Body of pancreas (tissue), 4 donors: Measurements from ENCODE around the gene MAPK13. TPM values are rescaled to one million over a fixed set of nuclear protein-coding genes. Genes with fewer than 3 reads are reported as not detected.
A peak's percentile ranks its signal among the peaks of the same experiment; 100 is the strongest.
"Not testable (repeated sequence)": the region's sequence is repeated elsewhere in the genome, so short reads cannot be mapped to it uniquely, and the experiment has no call there.

ENCODE experiments used
- ATAC-seq: fragments of 150-250 bp; one replicate; pipeline ENCODE4 v1.9.1; 2016
- DNase-seq, 4 donors: peaks; one replicate each; pipeline ENCODE4 v3.0.0-alpha.2; 2019
- H3K27ac ChIP-seq, 4 donors: fragments of 200-600 bp; sonication (generic); 1 replicate in 3 of 4; 2 replicates in 1 of 4; pipeline versions ENCODE4 v1.5.1 to v1.6.1; 2016 to 2019; ENCODE audit warnings: mild to moderate bottlenecking in 1 of 4, mixed read lengths in 1 of 4, moderate library complexity in 1 of 4
- H3K27me3 ChIP-seq, 2 donors: fragments of 200-600 bp; sonication (generic); one replicate each; pipeline ENCODE4 v1.6.0; 2016; ENCODE audit warnings: mild to moderate bottlenecking in 1 of 2
- H3K36me3 ChIP-seq, 2 donors: fragments of 200-600 bp; sonication (generic); replicated peaks in 1 of 2; 2 replicates each; pipeline ENCODE4 v1.5.1; 2016; ENCODE audit warnings: low read depth in 2 of 2; ENCODE audit not compliant: insufficient read depth in 1 of 2
- H3K4me1 ChIP-seq: fragments of 200-600 bp; sonication (generic); one replicate; pipeline ENCODE4 v1.6.0; 2016
- H3K4me3 ChIP-seq, 2 donors: fragments of 200-600 bp; sonication (generic); 1 replicate in 1 of 2; 2 replicates in 1 of 2; pipeline ENCODE4 v1.5.1; 2016 to 2019
- H3K9me3 ChIP-seq, 3 donors: fragments of 200-600 bp; sonication (generic); 1 replicate in 2 of 3; 2 replicates in 1 of 3; pipeline ENCODE4 v1.5.1; 2016
- CTCF ChIP-seq, 7 experiments: fragments of 450-650 bp in 4 of 7; fragments of 200-600 bp in 3 of 7; sonication (generic) in 3 of 7; IDR thresholded peaks; one replicate each; pipeline ENCODE4 v1.5.1; 2016 to 2019; ENCODE audit warnings: antibody characterized with exemption in 7 of 7
- POLR2A ChIP-seq, 3 donors: fragments of 450-650 bp; IDR thresholded peaks; one replicate each; pipeline ENCODE4 v1.6.1; 2016; ENCODE audit warnings: antibody characterized with exemption in 3 of 3, mild to moderate bottlenecking in 2 of 3
- WGBS, 2 donors: methylation state at CpG; one replicate each; pipeline ENCODE4 v1.1.5; 2017; 5-methylcytosine and 5-hydroxymethylcytosine counted together
- intact Hi-C: fragments of 100-400 bp; cut with DNase I; formaldehyde crosslinking; loops from one replicate; pipeline ENCODE4 v1.15.1; 2023
- total RNA-seq, 2 donors: library from RNA; depleted of rRNA; stranded (reverse); fragments of >200 nt; gene quantifications; one replicate each; pipeline ENCODE4 v1.1.0, GENCODE V29; 2016

MAPK13 gene
- total RNA-seq, 2 donors from 2014 or later: 32.2 to 37.9 TPM

DNA sequence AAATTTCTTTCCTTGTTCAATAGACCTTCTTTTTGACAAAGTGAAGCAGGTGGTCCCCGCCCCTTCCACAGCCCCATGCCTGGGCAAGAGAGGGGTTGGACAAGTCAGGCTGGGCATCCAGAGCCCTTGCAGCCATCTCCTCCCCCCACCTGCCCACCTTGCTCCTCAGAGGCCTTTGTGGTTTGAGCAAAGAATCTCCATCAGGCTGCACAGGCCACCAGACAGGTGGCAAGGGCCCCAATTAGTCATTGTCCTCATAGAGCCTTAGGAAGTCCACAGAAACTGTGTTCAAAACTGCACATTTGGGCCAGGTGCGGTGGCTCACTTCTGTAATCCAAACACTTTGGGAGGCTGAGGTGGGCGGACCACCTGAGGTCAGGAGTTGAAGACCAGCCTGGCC, 1.5 kb upstream of the MAPK13 start:
- intact Hi-C loops: loop anchor here (10.0 kb wide), 2 partner anchors 66 to 236 kb away; partner anchors contain the start of gene BRPF3
- Histone ChIP-seq H3K4me1 (peaks cover 34% of the 10 kb centered on the region), H3K9me3 (no peaks in the 10 kb centered on the region)

GRCh38 chr6:36129334-36129733, 979 bp upstream of the MAPK13 start:
- not testable (repeated sequence) for H3K4me3 ChIP-seq, H3K9me3 ChIP-seq, ATAC-seq, H3K27me3 ChIP-seq, H3K36me3 ChIP-seq, DNase-seq
- intact Hi-C loops: loop anchor here (10.0 kb wide), 2 partner anchors 65 to 235 kb away; partner anchors contain the start of gene BRPF3
- peak overlapping the region in 1 of 4 donors; percentile 92 for H3K27ac ChIP-seq
- 87 to 88% methylated on average over 16 of the region's 16 CpGs for WGBS, 2 donors
- H3K4me1 ChIP-seq: peaks cover 30% of the 10 kb centered on the region

More for the DNA sequence above, 1.5 kb upstream of the MAPK13 start:
- DNase-seq (no peak), ATAC-seq (no peak)
- Histone ChIP-seq H3K4me3 (no peak overlapping the region), H3K27me3 (no peaks in the 10 kb centered on the region), H3K36me3 (no peaks in the 10 kb centered on the region), H3K27ac (no peak overlapping the region)
- WGBS, 2 donors: 90 to 100% methylated on average over 2 to 3 of the region's 3 CpGs
- TF ChIP-seq CTCF (IDR thresholded peaks at IDR 0.05) (no peak), POLR2A (IDR thresholded peaks at IDR 0.05) (no peak)

- intact Hi-C loops: no loop called here
- H3K4me3 ChIP-seq: peak overlapping the region; percentile 23 to 54
- WGBS, 2 donors: 2 to 13% methylated on average over 6 to 46 of the region's 52 CpGs
- H3K27ac ChIP-seq: peak overlapping the region; percentile 91 to 93 (median 92)
- no peaks in the 10 kb centered on the region for H3K36me3 ChIP-seq
- H3K4me1 ChIP-seq: peaks cover 28% of the 10 kb centered on the region
- no peaks in the 10 kb centered on the region for H3K9me3 ChIP-seq
- TF ChIP-seq CTCF (IDR thresholded peaks at IDR 0.05) (peak in 4 of 7 experiments; percentile 17 to 34 (median 27)), POLR2A (IDR thresholded peaks at IDR 0.05) (peak; percentile 8 to 58 (median 43))
- H3K27me3 ChIP-seq: no peaks in the 10 kb centered on the region
- DNase-seq: peak; percentile 69 to 80 (median 76)
- peak; percentile 70 for ATAC-seq
Observed at GRCh38 chr6:36130667-36131510, 576 bp downstream of the MAPK13 start.

DNA sequence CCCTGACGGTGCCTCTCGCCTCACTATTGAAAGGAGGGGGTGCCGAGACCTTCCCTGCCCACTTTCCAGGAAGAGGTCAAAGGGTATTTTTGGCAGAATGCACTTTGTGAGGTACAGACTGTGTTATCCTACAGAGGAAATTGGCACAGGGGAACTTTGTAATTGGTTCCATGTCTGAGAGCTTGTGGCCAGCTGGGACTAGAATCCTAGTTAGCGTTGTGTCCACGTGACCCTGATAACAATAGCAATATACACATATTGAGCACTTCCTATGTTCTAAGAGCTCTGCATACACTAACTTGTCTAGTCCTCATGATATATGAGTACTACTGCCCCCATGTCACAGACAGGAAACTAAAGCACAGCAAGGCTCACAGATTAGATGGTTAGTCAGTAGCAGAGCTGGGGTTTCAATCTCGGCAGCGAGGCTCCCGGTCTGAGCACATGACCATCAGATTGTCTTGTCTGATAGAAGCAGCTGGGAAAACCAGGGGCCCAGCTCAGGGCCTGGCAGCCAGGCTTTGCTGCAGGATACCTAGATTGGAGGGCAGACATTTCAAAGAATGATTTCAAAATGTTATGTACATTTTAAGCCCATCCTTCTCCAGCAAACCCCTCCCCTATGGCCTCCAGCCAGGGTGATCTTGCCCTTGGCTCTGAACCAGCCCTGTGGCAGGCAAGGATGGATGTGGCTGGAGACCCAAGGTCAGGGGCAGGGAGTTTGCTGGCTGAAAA, 1.4 kb downstream of the MAPK13 start:
- intact Hi-C loops: no loop called here
- H3K36me3 ChIP-seq: peaks cover 1 to 3% of the 10 kb centered on the region in 2 donors
- no peak for TF ChIP-seq CTCF (IDR thresholded peaks at IDR 0.05)
- TF ChIP-seq POLR2A (IDR thresholded peaks at IDR 0.05): no peak
- H3K4me3 ChIP-seq: peak overlapping the region in 1 of 2 donors; percentile 54
- peaks cover 28% of the 10 kb centered on the region for H3K4me1 ChIP-seq
- peak overlapping the region; percentile 91 to 93 (median 92) for H3K27ac ChIP-seq
- DNase-seq (peak; percentile 79 to 88 (median 86)), ATAC-seq (peak; percentile 53)
- 2 to 4% methylated on average over 6 to 8 of the region's 8 CpGs for WGBS, 2 donors
- H3K27me3 ChIP-seq: no peaks in the 10 kb centered on the region
- H3K9me3 ChIP-seq: no peaks in the 10 kb centered on the region
